HG03039 (cell line): ENCODE data around the gene GINM1.
A peak's percentile ranks its signal among the peaks of the same experiment; 100 is the strongest.

Source experiments
- ATAC-seq: cut with Tn5 transposase; IDR thresholded peaks from one replicate; pipeline ENCODE4 v1.9.1; 2021; ENCODE audit warnings: mild to moderate bottlenecking, moderate library complexity; ENCODE audit not compliant: unreplicated experiment

GINM1 gene, protein sequence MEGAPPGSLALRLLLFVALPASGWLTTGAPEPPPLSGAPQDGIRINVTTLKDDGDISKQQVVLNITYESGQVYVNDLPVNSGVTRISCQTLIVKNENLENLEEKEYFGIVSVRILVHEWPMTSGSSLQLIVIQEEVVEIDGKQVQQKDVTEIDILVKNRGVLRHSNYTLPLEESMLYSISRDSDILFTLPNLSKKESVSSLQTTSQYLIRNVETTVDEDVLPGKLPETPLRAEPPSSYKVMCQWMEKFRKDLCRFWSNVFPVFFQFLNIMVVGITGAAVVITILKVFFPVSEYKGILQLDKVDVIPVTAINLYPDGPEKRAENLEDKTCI

DNA sequence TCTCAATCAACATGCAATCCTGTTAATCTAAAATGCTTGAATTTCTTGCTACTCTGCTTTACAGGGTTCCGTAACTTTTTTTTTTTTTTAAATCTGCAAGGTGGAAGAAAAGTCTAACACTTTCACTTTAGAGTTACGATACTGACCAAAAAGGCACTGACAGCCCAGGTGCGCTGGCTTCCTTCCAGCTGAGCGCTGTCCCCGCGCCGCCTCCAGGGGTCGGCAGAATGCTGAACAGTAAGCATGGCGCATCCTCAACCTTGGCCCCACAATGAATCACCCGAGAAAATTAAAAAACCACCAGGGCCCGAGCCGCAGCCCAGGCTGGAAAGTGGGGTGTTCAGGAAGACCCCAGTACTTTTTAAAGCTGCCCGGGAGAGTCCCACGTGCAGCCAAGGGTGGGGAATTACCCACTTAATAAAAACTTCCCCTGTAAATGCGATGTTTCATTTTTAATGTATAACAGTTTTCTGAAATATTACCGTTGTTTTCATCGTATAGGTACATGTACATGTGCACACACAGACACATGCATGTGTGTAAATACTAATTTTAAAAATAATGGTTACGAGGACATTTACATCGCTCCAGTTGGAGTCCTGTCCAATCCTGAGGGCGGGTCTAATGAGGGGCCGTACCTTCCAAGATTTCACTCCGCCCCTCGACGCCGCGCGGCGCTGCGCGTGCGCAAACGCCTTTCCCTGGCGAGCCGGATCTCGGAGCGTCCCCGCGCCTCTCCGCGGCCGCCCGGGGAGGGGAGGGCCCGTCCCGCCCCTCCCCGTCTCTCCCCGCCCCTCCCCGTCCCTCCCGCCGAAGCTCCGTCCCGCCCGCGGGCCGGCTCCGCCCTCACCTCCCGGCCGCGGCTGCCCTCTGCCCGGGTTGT, at the start of gene GINM1:
Gene GINM1 (plus strand): TSS at position 849 of the 883 bp plus-strand sequence. CDS start 40 bp downstream, outside the sequence.
- ATAC-seq, result peak; percentile 80

DNA sequence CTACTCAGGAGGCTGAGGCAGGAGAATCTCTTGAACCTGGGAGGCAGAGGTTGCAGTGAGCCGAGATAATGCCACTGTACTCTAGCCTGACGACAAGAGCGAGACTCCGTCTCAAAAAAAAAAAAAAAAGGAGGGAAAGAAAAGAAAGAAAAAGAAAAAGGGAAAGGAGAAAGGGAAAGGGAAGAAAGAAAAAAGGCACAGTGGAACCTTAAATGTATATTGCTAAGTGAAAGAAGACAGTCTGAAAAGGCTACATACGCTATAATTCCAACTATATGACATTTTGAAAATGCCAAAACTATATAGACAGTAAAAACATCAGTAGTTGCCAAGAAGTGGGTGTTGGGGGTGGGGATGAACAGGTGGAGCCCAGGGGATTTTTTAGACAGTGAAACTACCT, 36.5 kb upstream of the GINM1 start:
- ATAC-seq, result no peak

DNA sequence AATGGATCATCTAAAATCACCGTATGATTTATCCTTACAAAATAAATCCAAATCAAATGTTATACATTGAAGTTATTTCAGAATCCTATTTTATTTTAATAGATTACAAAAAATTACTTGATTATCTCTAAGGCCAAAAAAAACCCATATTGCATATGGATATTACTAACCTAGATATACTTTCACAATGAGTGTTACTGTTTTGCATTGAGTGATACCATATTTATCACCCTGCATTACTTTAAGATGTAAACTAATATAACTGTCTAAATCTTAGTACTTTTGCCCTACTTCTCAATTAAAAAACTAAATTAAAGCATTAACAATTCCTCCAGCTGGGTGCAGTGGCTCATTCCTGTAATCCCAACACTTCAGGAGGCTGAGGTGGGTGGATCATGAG, 31.4 kb upstream of the GINM1 start:
- ATAC-seq, result no peak

DNA sequence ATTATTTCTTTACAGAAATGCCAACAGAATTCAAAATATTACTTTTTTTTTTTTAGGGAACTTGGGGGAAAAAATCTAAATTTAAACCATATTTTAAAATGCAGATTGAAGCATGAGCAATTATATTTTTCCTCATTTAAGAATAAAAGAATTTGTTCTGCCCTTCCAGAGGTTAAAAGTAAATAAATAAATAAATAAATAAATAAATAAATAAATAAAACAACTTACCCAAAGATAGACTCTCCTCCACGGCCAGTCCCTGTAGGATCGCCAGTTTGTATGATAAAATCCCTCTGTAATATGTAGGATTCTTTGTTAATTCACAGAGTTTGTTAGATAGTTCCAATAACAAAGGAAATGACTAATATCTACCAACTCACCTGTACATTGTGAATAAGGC, 25.0 kb upstream of the GINM1 start:
- ATAC-seq, result no peak

DNA sequence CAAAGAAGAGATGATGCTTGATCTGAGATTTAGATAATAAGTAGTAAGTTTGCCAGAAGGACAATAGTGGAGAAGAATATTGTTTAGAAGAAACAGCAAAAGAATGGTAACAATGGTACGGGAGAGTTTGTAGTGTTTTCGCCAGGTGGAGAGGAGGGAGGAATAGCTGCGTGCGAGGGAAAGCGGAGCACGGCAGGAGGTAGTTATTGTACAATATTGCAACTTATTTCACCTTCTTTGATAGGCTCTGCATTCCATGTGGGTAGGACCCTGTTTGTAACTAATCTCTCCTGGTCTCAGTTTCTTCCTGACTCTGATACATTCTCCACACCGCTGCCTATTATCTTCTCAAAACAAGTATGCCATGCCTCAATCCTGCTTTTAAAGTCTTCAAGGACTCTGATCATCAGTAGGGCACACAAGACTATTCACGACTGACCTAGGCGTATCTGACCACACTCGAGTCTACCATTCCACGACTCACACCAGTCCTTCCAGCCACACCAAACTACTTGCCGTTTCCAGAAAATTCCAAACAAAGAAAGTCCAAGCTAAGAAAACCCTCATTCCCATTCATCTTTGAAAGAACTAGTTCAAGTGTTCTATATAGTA, 21.4 kb upstream of the GINM1 start:
- no peak for ATAC-seq

DNA sequence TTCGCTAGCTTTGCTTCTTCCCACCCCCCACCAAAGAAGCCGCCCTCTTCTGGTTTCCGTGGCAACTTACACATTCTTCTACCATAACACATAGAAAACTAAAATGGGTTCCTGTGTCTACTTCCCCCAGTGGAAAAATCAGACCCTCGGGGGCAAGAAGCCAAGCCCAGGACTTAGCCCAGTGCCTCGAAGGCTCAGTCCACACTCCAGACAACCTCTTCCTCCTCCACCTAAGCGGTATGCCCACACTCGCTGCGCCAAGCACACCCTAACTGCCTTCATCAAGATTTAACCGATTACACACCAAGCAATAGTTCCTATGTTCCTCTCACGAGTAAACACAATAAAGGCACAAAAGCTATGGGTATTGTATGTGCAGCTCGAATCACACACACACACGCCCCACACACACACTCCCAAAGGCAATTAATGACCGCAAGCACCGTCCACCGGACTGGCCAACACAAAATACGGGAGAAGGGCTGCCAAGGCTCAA, 20.9 kb upstream of the GINM1 start:
- ATAC-seq, result no peak

DNA sequence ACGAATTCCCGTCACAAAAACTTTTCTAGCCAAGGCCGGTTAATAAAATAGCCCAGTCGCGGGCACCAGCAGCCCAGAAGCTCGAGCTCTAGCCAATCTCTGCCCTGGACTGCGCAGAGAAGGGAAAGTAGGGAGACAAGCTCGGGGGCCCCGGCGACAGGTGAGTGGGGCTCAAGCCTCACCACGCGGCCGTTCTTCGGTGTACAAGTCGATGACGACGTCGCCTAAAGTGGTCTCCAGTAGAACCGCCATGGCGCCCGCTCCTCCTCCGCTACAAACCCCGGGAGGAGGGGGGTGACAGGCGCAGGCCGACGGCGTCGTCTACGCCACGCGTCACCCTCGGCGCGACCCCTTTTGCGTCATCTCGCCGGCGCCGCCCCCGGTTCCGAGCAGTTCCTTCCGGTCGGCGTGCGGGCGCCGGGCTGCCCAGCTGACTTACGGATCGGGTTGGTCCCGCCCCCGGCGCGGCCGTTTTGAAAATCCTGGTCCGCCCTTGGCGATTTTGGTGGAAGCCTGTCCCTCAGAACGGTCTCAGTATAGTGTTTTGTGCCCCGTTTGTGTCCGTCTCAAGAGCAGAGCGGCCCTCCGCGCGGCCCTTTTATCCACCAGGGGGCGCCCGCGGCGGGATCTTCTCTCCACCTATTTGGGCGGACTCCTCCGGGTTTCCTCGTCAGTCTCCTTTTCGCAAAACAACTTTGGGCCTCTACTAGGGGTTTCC, 20.3 kb upstream of the GINM1 start, which contains the start of gene PPIL4:
Gene PPIL4 (minus strand): TSS at position 290 of the 718 bp plus-strand sequence. CDS start 38 bp downstream, at position 252.
- peak; percentile 91 for ATAC-seq

DNA sequence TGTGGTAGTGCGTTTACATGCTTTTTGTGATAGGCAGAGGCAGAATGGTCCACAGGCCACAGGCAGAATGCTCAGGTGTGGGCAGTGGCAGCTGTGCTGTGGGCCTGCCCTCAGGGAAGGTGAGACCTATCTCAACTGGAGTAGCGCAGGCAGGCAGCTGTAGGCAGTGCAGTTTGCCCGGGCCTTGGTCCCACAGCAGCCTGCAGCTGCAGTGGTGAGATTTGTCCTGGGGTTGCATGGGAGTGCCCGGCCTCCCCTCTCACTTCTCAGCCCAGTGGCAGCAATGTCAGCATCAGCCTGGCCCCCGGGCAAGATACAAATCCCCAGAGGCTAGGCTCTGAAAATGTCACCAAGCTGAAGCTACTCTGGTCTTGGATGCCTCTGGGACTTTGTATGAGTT, 14.3 kb upstream of the GINM1 start:
- no peak for ATAC-seq

DNA sequence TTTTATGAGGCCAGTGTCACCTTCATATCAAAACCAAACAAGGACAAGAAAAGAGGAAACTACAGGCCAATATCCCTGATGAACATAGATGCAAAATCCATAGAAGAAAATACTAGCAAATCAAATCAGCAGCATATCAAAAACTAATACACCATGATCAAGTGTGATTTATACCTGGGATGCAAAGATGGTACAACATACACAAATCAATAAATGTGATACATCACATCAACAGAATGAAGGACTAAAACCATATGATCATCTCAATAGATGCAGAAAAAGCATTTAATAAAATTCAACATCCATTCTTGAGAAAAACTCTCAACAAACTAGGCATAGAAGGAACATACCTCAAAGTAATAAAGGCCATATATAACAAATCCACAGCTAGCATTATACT, 8.1 kb upstream of the GINM1 start:
- ATAC-seq, result no peak

DNA sequence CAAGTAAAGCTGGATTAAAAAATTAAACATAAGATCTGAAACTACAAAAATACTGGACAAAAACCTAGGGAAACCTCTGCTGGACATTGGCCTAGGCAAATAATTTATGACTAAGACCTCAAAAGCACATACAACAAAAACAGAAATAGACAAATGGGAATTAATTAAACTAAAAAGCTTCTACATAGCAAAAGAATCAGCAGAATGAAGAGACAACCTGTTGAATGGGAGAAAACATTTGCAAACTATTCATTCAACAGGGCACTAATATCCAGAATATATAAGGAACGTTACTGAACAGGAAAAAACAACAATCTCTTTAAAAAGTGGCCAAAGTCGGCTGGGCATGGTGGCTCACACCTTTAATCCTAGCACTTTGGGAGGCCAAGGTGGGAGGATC, 6.8 kb upstream of the GINM1 start:
- ATAC-seq, result no peak

DNA sequence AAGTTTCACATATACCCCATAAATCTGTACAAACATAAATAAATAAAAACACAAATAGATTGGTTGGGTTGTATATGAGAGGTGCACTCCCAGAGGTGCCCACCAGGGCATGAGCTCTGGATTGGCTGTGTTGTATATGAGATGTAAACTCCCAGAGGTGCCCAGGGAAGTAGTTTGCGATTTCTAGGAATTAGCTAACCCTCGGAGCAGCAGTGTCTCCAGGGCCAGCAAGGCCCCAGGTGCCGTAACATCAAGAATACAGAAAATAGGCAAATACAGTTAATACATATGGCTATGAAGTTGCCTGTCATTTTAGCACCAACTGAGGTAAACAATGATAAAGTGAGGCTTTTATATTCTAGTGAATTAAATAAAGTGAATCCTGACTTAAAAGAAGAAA, 5.4 kb upstream of the GINM1 start:
- no peak for ATAC-seq

DNA sequence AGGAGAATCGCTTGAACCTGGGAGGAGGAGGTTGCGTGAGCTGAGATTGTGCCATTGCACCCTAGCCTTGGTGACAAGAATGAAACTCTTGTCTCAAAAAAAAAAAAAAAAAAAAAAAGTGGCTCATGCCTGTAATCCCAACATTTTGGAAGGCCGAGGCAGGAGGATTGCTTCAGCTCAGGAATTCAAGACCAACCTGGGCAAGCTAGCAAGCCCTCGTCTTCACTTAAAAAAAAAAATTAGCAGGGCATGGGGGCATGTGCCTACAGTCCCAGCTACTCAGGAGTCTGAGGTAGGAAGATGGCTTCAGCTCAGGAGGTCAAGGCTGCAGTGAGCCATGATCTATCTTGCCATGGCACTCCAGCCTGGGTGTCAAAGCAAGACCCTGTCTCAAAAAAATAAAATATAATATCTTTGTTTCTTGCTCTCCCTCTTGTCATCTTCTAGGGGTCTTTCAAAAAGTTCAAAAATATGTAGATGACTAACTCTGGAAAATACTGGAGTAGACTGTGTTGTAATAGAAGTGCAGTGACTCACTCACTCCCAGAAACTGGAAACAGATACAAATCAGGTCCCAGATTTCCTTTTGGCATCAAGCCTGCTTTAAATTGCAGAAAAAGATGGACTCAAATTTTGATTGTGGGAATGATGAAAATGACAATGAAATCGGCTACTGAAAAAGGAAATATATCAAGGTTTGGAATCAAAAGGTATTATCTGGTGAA, 2.8 kb upstream of the GINM1 start:
- no peak for ATAC-seq

DNA sequence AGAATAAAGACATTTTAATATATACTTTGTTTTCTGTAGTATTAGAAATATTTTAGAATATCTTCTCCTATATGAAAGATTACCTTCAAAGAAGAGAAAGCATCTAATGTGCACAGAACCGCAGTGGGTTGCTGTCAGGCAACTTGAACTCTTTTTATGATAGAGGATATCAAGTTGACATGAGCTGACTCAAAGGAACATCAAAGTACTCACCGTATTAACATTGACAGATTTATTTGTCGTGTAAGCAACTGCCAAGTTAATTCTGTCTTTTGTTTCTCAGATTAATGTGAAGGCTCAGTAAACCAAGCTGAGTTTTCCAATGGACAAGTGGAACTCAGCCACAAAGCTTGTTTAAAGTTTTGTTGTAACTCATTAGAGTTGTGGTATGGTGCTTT, 2.2 kb upstream of the GINM1 start:
- no peak for ATAC-seq

DNA sequence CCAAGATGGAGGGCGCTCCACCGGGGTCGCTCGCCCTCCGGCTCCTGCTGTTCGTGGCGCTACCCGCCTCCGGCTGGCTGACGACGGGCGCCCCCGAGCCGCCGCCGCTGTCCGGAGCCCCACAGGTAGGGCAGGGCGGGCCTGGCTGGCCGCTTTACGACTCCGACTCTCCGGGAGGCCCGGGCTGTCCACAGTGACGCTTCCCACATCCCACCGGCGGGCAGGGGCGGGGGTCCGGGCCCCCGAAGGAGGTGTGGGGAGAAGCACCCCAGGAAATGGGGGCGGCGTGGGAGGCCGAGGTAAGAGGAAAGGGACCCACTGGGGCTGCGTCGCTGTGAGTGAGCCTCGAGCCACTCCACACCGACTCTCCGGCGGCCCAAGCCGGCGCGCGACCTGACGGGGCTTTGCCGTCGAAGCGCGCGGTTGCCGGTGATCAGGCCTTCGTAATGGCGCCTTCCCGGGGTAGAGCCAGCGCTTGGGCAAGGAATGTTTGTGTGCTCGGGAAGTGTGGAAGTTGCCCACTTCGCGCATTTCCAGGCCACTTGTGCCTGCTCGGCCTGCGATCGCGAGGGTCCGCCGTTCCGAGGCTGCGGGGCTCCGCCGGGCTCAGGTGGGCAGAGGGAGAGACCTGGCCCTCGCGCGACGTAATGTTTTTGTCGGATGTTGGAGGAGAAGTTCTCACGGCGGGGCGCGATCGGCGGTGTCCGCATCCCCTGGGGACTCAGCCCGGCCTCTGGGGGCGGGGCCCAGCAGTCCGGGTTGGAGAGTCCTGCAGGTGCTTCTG, 427 bp downstream of the GINM1 start:
- ATAC-seq, result peak; percentile 19

DNA sequence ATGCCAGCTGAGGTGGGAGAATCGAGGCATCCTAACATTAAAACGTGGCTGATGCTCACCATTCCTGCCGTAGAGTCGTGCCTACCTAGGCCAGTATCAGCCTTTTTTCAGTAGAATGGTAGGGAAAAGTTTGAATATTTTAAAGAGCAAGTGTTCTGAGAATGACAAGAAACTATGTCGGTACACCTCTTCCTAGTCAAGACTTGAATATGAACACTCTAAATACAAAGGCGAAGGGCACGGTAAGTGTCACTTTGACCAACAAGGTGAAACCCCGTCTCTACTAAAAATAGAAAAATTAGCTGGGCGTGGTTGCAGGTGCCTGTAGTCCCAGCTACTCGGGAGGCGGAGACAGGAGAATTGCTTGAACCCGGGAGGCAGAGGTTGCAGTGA, 1.0 kb downstream of the GINM1 start:
- ATAC-seq, result no peak

DNA sequence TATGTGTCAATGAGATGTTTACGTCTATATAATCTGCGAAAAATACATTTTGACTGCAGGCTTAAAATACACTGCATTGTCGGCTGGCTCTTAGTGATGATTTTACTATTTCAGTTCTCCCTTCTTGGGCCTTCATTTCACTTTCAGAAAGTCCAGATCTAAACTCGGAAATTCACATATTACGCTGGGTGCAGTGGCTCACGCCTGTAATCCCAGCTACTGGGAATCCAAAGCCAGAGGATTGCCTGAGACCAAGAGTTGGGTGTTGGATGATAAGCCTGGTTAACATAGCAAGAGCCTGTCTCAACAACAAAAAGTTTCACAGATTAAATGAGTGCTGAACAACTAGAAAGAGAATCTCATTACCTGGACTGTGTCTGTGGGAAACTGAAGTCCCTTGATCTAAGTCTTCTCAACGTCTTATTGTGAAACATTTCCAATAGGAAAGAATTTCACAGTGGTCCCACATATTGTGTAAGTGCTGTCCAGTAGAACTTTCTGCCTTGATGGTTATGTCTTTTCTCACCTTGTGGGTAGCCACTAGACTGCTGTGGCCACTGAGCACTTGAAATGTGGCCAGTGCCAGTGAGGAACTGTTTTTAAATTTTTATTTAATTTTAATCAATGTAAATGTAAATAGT, 1.9 kb downstream of the GINM1 start:
- ATAC-seq, result no peak

DNA sequence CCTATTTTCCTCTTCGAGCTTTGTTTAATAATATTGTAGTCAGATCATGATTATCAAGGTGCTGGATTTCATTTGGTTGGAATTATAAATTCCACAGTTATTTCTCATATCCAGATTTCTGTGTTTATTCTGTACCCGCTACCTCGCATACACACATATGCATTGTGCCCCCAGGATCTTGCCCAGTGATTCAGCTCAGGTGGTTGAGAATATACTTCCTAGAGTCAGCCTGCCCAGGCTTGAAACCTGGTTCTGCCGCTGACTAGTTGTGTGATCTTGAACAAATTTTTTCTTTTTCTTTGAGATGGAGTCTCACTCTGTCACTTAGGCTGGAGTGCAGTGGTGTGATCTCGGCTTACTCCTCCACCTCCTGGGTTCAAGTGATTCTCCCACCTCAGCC, 14.7 kb downstream of the GINM1 start:
- ATAC-seq, result no peak

DNA sequence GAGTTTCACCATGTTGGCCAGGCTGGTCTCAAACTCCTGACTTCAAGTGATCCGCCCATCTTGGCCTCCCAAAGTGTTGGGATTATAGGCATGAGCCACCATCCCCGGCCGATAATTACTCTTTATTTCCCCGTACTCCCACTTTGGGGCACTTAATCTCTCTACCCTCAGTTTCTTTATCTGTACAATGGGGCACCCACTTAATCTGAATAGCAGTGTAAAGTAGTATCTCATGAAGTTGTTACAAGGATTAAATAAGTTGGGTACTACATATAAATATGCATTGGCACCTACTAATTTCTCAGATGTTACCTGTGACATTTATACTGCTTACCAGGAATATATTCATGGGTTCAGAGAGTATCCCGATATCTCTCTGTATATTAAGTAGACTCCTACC, 15.2 kb downstream of the GINM1 start:
- no peak for ATAC-seq

DNA sequence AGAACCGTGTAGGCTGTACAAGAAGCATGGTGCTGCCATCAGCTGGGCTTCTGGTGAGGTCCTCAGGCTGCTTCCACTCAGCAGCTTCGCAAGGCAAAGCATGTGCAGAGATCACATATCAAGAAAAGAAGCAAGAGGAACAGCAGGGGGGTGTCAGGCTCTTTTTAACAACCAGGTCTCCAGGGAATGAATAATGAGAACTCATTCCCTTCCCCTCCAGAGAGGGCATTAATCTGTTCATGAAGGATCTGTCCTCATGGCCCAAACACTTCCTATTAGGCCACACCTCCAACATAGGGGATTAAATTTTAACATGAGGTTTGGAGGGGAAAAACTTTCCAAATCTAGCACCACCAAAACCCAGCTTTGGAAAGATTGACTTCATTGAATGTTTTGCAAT, 20.0 kb downstream of the GINM1 start:
- ATAC-seq, result no peak
